Uterus (tissue), 2 donors: ENCODE results near the gene FDX2.

ENCODE experiments used
- CTCF ChIP-seq, 4 experiments: fragments of 200-600 bp in 2 of 4; fragments of 450-650 bp in 2 of 4; sonication (generic) in 2 of 4; IDR thresholded peaks; one replicate each; pipeline ENCODE4 v1.5.1; 2016 to 2019; ENCODE audit warnings: antibody characterized with exemption in 4 of 4, mild to moderate bottlenecking in 2 of 4, moderate library complexity in 1 of 4
- POLR2A ChIP-seq, 2 donors: fragments of 450-650 bp; IDR thresholded peaks; one replicate each; pipeline ENCODE4 v1.6.1; 2016; ENCODE audit warnings: antibody characterized with exemption in 2 of 2, mild to moderate bottlenecking in 1 of 2, moderate library complexity in 1 of 2

DNA sequence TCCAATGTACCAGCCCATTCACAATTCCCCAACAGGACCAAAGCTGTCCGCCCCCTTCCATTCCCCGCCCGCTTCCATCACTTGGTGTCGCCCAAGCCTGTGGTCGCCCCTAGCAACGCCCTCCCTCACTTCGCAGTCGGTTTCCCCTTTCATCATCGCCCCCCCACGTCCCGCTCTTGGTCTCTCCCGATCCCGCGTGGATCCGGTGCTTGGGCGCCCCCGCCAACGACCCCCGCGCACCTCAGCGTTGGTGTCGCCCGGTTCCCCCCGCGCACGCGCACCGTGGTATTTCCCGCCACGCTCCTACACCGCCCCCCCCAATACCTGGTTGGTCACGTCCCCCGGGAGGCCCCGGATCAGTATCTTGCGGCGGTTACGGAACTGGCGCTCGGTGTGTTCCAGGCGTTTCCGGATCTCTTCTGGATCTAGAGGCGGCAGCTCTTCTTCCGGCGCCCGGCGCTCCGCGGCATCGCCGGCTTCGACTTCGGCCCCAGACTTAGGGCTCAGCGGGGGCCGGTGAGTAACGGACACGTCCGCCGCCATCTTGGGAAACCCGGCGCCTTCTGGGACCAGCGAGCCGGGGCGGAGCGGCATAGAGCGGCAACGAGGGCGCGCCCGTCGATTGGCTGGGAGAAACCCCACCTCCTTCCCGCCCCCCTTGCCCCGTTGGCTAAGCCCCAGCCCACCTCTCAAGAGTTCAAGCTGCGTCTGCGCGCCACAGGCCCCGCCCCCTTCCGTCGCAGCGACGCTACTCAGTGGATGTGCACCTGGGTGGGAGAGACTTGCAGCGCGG, 17.3 kb upstream of the FDX2 start, which contains the start of gene RAVER1:
- TF ChIP-seq CTCF (IDR thresholded peaks at IDR 0.05) = no peak
- TF ChIP-seq POLR2A (IDR thresholded peaks at IDR 0.05) = peak; percentile 65 to 85
